ENCODE results near the gene DPY19L3. TPM values are rescaled to one million over a fixed set of nuclear protein-coding genes. Genes with fewer than 3 reads are reported as not detected.

The DPY19L3 gene
- total and polyA plus RNA-seq, 12 donors, result 2.9 to 11.8 (median 4.4) TPM

DNA sequence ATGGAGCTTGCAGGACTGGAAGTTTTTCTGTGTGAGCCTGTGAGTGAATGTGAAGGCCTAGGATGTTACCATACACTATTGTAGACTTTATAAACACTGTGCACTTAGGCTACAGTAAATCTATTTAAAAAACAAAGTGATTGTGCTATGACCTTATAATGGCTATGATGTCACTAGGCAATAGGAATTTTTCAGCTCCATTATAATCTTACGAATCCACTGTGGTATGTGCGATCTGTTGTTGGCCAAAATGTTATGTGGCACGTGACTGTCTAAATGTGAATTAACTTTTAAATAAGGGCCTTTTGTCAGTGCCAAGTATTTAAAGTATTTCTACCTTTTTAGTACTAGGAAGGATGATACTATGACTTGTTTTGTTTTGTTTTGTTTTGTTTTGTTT, 54.9 kb downstream of the DPY19L3 start:
- ATAC-seq (no peak), DNase-seq (no peak)
- Histone ChIP-seq H3K36me3 (peaks cover 0 to 52% (median 3%) of the 10 kb centered on the region in 9 donors), H3K9me3 (no peaks in the 10 kb centered on the region), H3K27ac (no peak overlapping the region), H3K4me1 (peaks cover 0 to 19% (median 9%) of the 10 kb centered on the region in 9 donors), H3K4me3 (no peak overlapping the region), H3K27me3 (no peaks in the 10 kb centered on the region)
- intact Hi-C loops (cut with DNase I), result no loop called here
- no peak for TF ChIP-seq CTCF (IDR thresholded peaks at IDR 0.05)
- 94 to 96% methylated on average over 3 of the region's 3 CpGs for WGBS, 2 donors

DNA sequence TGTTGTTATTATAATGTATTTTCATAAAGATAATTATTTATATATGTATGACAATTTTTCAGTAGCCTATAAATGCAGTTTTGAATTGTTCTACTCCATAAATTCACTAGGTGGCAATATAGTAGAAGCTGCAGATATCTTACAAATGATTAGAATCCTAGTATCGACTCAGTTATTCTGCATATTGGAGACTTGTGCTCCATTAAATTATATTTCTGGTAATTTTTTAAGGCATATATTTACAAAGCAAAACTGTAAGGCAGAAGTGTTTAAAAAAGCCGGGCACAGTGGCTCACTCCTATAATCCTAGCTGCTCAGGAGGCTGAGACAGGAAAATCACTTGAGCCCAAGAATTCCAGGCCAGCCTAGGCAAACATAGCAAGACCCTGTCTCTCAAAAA, 58.7 kb downstream of the DPY19L3 start:
- Histone ChIP-seq H3K4me1 (peaks cover 0 to 4% (median 0%) of the 10 kb centered on the region in 9 donors), H3K4me3 (no peak overlapping the region), H3K36me3 (peaks cover 0 to 58% (median 0%) of the 10 kb centered on the region in 9 donors), H3K9me3 (no peaks in the 10 kb centered on the region), H3K27ac (no peak overlapping the region), H3K27me3 (no peaks in the 10 kb centered on the region)
- 85 to 86% methylated on average over 2 of the region's 2 CpGs for WGBS, 2 donors
- intact Hi-C loops (cut with DNase I), result no loop called here
- ATAC-seq, result no peak
- no peak for DNase-seq
- peak in 4 of 9 donors; percentile 22 to 43 (median 34) for TF ChIP-seq CTCF (IDR thresholded peaks at IDR 0.05)

GRCh38 chr19:32465176-32465575, 59.6 kb downstream of the DPY19L3 start:
- WGBS, 2 donors, result 93 to 95% methylated on average over 2 of the region's 2 CpGs
- intact Hi-C loops (cut with DNase I), result no loop called here
- TF ChIP-seq CTCF (IDR thresholded peaks at IDR 0.05), result no peak

DNA sequence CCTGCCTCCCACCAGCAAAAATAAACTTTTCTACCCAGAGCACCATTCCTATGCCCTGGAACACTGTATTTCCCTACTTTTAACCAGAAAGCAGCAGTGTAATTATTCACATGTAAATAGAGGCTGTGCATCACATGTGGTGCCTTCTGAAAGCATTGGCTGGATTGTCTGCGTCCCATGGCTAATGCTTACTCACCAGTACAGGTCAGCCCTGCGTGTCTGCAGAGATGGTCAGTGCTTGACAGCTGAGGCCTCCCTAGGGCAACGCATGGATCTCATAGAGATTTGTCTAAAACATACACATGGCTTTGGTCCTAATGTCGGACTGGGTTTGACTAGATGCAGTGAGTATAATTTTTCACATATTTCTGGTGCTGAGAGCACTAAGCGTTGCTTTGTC, 64.2 kb downstream of the DPY19L3 start:
- DNase-seq, result no peak
- TF ChIP-seq CTCF (IDR thresholded peaks at IDR 0.05), result no peak
- 96 to 97% methylated on average over 5 of the region's 5 CpGs for WGBS, 2 donors
- no peak overlapping the region for H3K4me3 ChIP-seq
- intact Hi-C loops (cut with DNase I), result no loop called here
- no peaks in the 10 kb centered on the region for H3K9me3 ChIP-seq
- no peak for ATAC-seq
- H3K27ac ChIP-seq, result no peak overlapping the region
- peaks cover 0 to 55% (median 5%) of the 10 kb centered on the region in 9 donors for H3K36me3 ChIP-seq
- H3K4me1 ChIP-seq, result no peaks in the 10 kb centered on the region
- H3K27me3 ChIP-seq, result no peaks in the 10 kb centered on the region

More at GRCh38 chr19:32465176-32465575, 59.6 kb downstream of the DPY19L3 start:
- Histone ChIP-seq H3K4me1 (no peaks in the 10 kb centered on the region), H3K4me3 (no peak overlapping the region), H3K27ac (no peak overlapping the region), H3K9me3 (no peaks in the 10 kb centered on the region), H3K27me3 (no peaks in the 10 kb centered on the region), H3K36me3 (peaks cover 0 to 57% (median 0%) of the 10 kb centered on the region in 9 donors)
- ATAC-seq (no peak), DNase-seq (no peak)
